ENCODE results near the gene DPYD. TPM values are rescaled to one million over a fixed set of nuclear protein-coding genes. Genes with fewer than 3 reads are reported as not detected.
A peak's percentile ranks its signal among the peaks of the same experiment; 100 is the strongest.

The DPYD gene
- total RNA-seq, 1 donor, result 81.4 TPM

DNA sequence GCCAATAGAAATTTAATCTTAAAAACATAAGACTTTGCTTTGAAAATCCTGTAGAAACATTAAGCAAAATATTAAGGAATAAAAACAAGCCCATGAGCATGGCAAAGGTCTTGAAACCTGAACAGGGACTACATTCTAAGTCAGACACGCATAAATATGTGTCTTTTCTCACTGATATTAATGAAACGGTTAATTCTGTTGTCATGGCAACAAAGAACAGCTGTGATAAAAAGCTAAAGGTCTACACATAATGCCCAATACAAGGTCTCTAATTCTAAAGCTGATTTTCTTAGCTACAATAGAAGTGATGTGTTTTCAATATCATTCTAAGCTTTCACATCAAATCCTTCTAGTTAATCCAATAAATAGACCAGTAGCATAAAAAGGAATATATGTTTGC, 867.6 kb downstream of the DPYD start:
- no peak overlapping the region for H3K4me3 ChIP-seq (ENCODE audit: insufficient read depth, low read length)
- H3K79me2 ChIP-seq (ENCODE audit: insufficient read depth, low read length), result no peaks in the 10 kb centered on the region
- H3K27ac ChIP-seq (ENCODE audit: low read depth, low read length), result no peak overlapping the region
- no peaks in the 10 kb centered on the region for H4K20me1 ChIP-seq (ENCODE audit: insufficient read depth, low read length)
- DNase-seq (ENCODE audit: insufficient read length, low spot score, missing footprints), result no peak
- no peak overlapping the region for H3K4me2 ChIP-seq (ENCODE audit: insufficient read depth, low read length)
- no peaks in the 10 kb centered on the region for H3K36me3 ChIP-seq (ENCODE audit: insufficient read depth, low read length)
- peaks cover 4% of the 10 kb centered on the region for H3K4me1 ChIP-seq (ENCODE audit: insufficient read depth, low read length)
- H3K9me3 ChIP-seq (ENCODE audit: low read depth, low read length), result peaks cover 14% of the 10 kb centered on the region
- no peaks in the 10 kb centered on the region for H3K27me3 ChIP-seq (ENCODE audit: insufficient read depth, low read length)
- TF ChIP-seq, protein P1, sequence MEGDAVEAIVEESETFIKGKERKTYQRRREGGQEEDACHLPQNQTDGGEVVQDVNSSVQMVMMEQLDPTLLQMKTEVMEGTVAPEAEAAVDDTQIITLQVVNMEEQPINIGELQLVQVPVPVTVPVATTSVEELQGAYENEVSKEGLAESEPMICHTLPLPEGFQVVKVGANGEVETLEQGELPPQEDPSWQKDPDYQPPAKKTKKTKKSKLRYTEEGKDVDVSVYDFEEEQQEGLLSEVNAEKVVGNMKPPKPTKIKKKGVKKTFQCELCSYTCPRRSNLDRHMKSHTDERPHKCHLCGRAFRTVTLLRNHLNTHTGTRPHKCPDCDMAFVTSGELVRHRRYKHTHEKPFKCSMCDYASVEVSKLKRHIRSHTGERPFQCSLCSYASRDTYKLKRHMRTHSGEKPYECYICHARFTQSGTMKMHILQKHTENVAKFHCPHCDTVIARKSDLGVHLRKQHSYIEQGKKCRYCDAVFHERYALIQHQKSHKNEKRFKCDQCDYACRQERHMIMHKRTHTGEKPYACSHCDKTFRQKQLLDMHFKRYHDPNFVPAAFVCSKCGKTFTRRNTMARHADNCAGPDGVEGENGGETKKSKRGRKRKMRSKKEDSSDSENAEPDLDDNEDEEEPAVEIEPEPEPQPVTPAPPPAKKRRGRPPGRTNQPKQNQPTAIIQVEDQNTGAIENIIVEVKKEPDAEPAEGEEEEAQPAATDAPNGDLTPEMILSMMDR (IDR thresholded peaks at IDR 0.05; ENCODE audit: extremely low read depth, low read depth, low read length), result no peak
- H2AFZ ChIP-seq (ENCODE audit: low read length), result peak overlapping the region; percentile 73

DNA sequence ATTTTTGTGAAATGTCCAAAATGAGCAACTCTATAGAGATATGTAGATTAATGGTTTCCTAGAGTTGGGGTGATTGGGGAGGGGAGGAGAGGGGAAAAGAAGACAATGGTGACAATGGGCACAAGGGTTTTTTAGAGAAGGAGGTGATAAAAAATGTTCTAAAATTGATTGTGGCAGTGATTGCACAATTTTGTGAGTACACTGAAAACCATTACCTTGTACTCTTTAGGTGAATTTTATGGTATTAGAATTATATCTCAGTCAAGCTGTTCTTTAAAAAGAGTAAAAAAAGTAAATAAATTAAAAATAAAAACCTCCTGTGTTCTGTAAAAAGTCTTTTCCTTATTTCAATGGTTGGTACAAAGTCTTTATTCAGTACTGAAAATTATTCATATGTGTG, 869.0 kb downstream of the DPYD start:
- no peaks in the 10 kb centered on the region for H3K36me3 ChIP-seq (ENCODE audit: insufficient read depth, low read length)
- no peaks in the 10 kb centered on the region for H4K20me1 ChIP-seq (ENCODE audit: insufficient read depth, low read length)
- H3K4me3 ChIP-seq (ENCODE audit: insufficient read depth, low read length), result no peak overlapping the region
- H3K4me1 ChIP-seq (ENCODE audit: insufficient read depth, low read length), result peaks cover 4% of the 10 kb centered on the region
- peaks cover 8% of the 10 kb centered on the region for H3K9me3 ChIP-seq (ENCODE audit: low read depth, low read length)
- H3K27ac ChIP-seq (ENCODE audit: low read depth, low read length), result no peak overlapping the region
- H3K27me3 ChIP-seq (ENCODE audit: insufficient read depth, low read length), result no peaks in the 10 kb centered on the region
- H2AFZ ChIP-seq (ENCODE audit: low read length), result no peak overlapping the region
- H3K79me2 ChIP-seq (ENCODE audit: insufficient read depth, low read length), result no peaks in the 10 kb centered on the region
- no peak overlapping the region for H3K4me2 ChIP-seq (ENCODE audit: insufficient read depth, low read length)
- TF ChIP-seq, protein P1 (IDR thresholded peaks at IDR 0.05; ENCODE audit: extremely low read depth, low read depth, low read length), result no peak
- no peak for DNase-seq (ENCODE audit: insufficient read length, low spot score, missing footprints)

DNA sequence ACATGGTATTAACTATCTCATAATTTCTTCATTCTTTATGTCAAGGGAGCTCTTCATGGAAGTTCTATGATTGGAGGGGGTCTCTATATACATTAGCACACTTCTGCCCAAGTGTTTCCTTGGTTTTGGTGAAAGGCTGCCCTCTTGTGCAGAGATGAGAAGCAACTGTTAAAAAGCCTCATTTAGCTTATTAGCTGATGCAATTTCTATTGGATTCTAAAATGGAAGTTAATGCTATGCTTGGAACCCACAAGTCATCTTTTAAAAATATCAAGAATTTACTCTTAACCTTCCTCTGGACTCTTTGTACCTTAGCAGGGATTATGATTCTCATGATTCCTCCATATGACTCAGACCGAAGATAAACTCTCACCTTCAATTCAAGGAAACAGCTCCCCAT, 870.3 kb downstream of the DPYD start:
- no peaks in the 10 kb centered on the region for H3K36me3 ChIP-seq (ENCODE audit: insufficient read depth, low read length)
- H3K4me1 ChIP-seq (ENCODE audit: insufficient read depth, low read length), result peaks cover 4% of the 10 kb centered on the region
- DNase-seq (ENCODE audit: insufficient read length, low spot score, missing footprints), result peak; percentile 11
- TF ChIP-seq, protein P1 (IDR thresholded peaks at IDR 0.05; ENCODE audit: extremely low read depth, low read depth, low read length), result peak; percentile 60
- H3K27ac ChIP-seq (ENCODE audit: low read depth, low read length), result no peak overlapping the region
- H3K27me3 ChIP-seq (ENCODE audit: insufficient read depth, low read length), result no peaks in the 10 kb centered on the region
- H3K4me2 ChIP-seq (ENCODE audit: insufficient read depth, low read length), result no peak overlapping the region
- H4K20me1 ChIP-seq (ENCODE audit: insufficient read depth, low read length), result no peaks in the 10 kb centered on the region
- H3K79me2 ChIP-seq (ENCODE audit: insufficient read depth, low read length), result no peaks in the 10 kb centered on the region
- H3K9me3 ChIP-seq (ENCODE audit: low read depth, low read length), result no peaks in the 10 kb centered on the region
- no peak overlapping the region for H3K4me3 ChIP-seq (ENCODE audit: insufficient read depth, low read length)
- H2AFZ ChIP-seq (ENCODE audit: low read length), result no peak overlapping the region

DNA sequence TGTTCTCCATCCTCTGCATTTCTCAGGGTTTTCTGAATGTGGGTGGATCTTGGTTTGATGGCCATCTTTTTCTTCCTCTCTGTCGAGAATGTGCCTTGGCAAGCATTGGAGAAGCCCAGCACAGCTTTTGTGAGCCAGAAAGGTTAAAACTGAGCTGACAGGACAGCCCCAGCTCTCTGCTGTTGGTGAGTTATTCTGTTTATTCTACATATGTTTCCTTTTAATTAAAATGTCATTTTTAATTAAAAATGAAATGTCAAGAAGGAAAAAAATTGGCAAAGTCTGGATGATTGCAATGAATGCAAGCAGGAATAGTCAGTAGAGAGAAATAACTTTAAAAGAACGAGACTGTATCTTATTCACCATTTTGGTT, 873.4 kb downstream of the DPYD start:
- H3K4me3 ChIP-seq (ENCODE audit: insufficient read depth, low read length), result no peak overlapping the region
- peak overlapping the region; percentile 14 for H2AFZ ChIP-seq (ENCODE audit: low read length)
- no peaks in the 10 kb centered on the region for H3K79me2 ChIP-seq (ENCODE audit: insufficient read depth, low read length)
- peaks cover 2% of the 10 kb centered on the region for H3K9me3 ChIP-seq (ENCODE audit: low read depth, low read length)
- no peaks in the 10 kb centered on the region for H3K36me3 ChIP-seq (ENCODE audit: insufficient read depth, low read length)
- no peaks in the 10 kb centered on the region for H4K20me1 ChIP-seq (ENCODE audit: insufficient read depth, low read length)
- no peak for DNase-seq (ENCODE audit: insufficient read length, low spot score, missing footprints)
- TF ChIP-seq, protein P1 (IDR thresholded peaks at IDR 0.05; ENCODE audit: extremely low read depth, low read depth, low read length), result no peak
- H3K4me2 ChIP-seq (ENCODE audit: insufficient read depth, low read length), result no peak overlapping the region
- H3K4me1 ChIP-seq (ENCODE audit: insufficient read depth, low read length), result peaks cover 11% of the 10 kb centered on the region
- no peaks in the 10 kb centered on the region for H3K27me3 ChIP-seq (ENCODE audit: insufficient read depth, low read length)
- no peak overlapping the region for H3K27ac ChIP-seq (ENCODE audit: low read depth, low read length)
